NCI-H82 (cell line): ENCODE results near the gene KCNIP1.
A peak's percentile ranks its signal among the peaks of the same experiment; 100 is the strongest.

ENCODE experiments used
- DNase-seq: peaks from one replicate; lab custom pipeline; 2025; lab: John Stamatoyannopoulos, UW

KCNIP1 gene

GRCh38 chr5:170508660-170509347 lies 5.0 kb downstream of the KCNIP1 start:
- peak; percentile 0 for DNase-seq

- DNase-seq = no peak
Measured at GRCh38 chr5:170509348-170509660, 5.5 kb downstream of the KCNIP1 start.

- no peak for DNase-seq
Measured at GRCh38 chr5:170510126-170510525, 6.3 kb downstream of the KCNIP1 start.

- no peak for DNase-seq
Measured at GRCh38 chr5:170510559-170510958, 6.7 kb downstream of the KCNIP1 start.

GRCh38 chr5:170511551-170512258 lies 7.9 kb downstream of the KCNIP1 start:
- no peak for DNase-seq

GRCh38 chr5:170513856-170514525 lies 10.2 kb downstream of the KCNIP1 start:
- DNase-seq = no peak

- no peak for DNase-seq
Measured at GRCh38 chr5:170517411-170517810, 13.6 kb downstream of the KCNIP1 start.

GRCh38 chr5:170518277-170518676 lies 14.5 kb downstream of the KCNIP1 start:
- DNase-seq = no peak

- DNase-seq = no peak
Measured at GRCh38 chr5:170519549-170519948, 15.7 kb downstream of the KCNIP1 start.

- DNase-seq = no peak
Measured at GRCh38 chr5:170520372-170520771, 16.6 kb downstream of the KCNIP1 start.

- DNase-seq = no peak
Measured at GRCh38 chr5:170522211-170523141, 18.7 kb downstream of the KCNIP1 start.

GRCh38 chr5:170523142-170523551 lies 19.3 kb downstream of the KCNIP1 start:
- no peak for DNase-seq

- no peak for DNase-seq
Measured at GRCh38 chr5:170523830-170524229, 20.0 kb downstream of the KCNIP1 start.

GRCh38 chr5:170524576-170524975 lies 20.8 kb downstream of the KCNIP1 start:
- no peak for DNase-seq

GRCh38 chr5:170525470-170526211 lies 21.8 kb downstream of the KCNIP1 start:
- no peak for DNase-seq

GRCh38 chr5:170527991-170528390 lies 24.2 kb downstream of the KCNIP1 start:
- peak; percentile 3 for DNase-seq

GRCh38 chr5:170528976-170529375 lies 25.2 kb downstream of the KCNIP1 start:
- DNase-seq = no peak

- DNase-seq = no peak
Measured at GRCh38 chr5:170532935-170533334, 29.1 kb downstream of the KCNIP1 start.

GRCh38 chr5:170533383-170533782 lies 29.6 kb downstream of the KCNIP1 start:
- no peak for DNase-seq

GRCh38 chr5:170534177-170534576 lies 30.4 kb downstream of the KCNIP1 start:
- no peak for DNase-seq

- no peak for DNase-seq
Measured at GRCh38 chr5:170534941-170535340, 31.1 kb downstream of the KCNIP1 start.
